Measurements from ENCODE around the gene POU6F2.

Gene POU6F2

GRCh38 chr7:39421251-39421650, 443.5 kb downstream of the POU6F2 start:
- no peaks in the 10 kb centered on the region for H3K79me2 ChIP-seq (ENCODE audit: control insufficient read depth, insufficient read depth, low read length, unreplicated experiment)
- H3K4me3 ChIP-seq (ENCODE audit: low read depth, low read length) = no peak overlapping the region
- no peak overlapping the region for H3K27ac ChIP-seq (ENCODE audit: low read depth, low read length)
- no peaks in the 10 kb centered on the region for H3K4me1 ChIP-seq (ENCODE audit: control insufficient read depth, insufficient read depth, low read length, unreplicated experiment)
- no peak overlapping the region for H2AFZ ChIP-seq (ENCODE audit: low read length, unreplicated experiment)
- peaks cover 38% of the 10 kb centered on the region for H3K27me3 ChIP-seq (ENCODE audit: insufficient read depth, low read length)
- H3K36me3 ChIP-seq (ENCODE audit: insufficient read depth, low read length) = no peaks in the 10 kb centered on the region

DNA sequence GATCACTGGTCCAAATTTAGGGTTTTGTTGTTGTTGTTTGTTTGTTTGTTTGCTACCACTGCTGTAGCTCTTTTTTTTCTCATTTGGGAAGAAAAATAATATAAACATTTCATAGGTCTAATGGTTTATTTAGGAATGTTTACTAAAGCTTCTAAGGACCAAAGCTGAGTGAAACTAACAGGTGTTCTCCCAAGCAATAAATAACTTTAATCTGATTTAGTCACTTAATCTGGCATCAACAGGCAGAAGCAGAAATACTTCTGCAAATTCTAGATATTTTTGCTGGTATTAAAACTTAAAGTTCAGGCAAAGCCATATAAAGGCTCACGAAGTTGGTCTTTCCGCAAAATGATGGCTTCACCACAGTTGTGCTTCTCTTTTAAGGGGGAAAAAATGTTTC, 444.0 kb downstream of the POU6F2 start:
- Histone ChIP-seq H3K79me2 (ENCODE audit: control insufficient read depth, insufficient read depth, low read length, unreplicated experiment) (no peaks in the 10 kb centered on the region), H2AFZ (ENCODE audit: low read length, unreplicated experiment) (no peak overlapping the region), H3K27ac (ENCODE audit: low read depth, low read length) (no peak overlapping the region), H3K36me3 (ENCODE audit: insufficient read depth, low read length) (no peaks in the 10 kb centered on the region), H3K4me1 (ENCODE audit: control insufficient read depth, insufficient read depth, low read length, unreplicated experiment) (no peaks in the 10 kb centered on the region), H3K4me3 (ENCODE audit: low read depth, low read length) (no peak overlapping the region), H3K27me3 (ENCODE audit: insufficient read depth, low read length) (peaks cover 36% of the 10 kb centered on the region)

DNA sequence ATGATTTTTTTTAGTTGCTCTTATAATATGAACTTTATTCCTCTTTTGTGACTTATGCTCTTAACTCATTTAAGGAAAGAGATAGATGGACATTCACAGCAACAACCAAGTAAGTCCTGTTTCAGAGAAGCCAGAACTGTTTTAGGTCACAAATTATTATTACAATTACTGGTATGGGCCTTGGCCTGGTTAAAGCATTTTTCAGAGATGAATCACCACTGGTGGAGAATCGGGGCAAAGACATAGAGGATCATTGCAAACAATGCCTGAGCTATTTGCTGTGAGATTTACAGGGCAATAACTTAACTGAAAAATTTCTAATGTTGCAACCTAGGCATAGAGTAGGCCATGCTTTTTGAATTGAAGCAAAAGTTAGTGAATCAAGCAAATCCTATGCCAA, 450.5 kb downstream of the POU6F2 start:
- Histone ChIP-seq H3K27me3 (ENCODE audit: insufficient read depth, low read length) (peaks cover 13% of the 10 kb centered on the region; the same call in 1 of the 2 replicates), H3K27ac (ENCODE audit: low read depth, low read length) (no peak overlapping the region), H3K79me2 (ENCODE audit: control insufficient read depth, insufficient read depth, low read length, unreplicated experiment) (no peaks in the 10 kb centered on the region), H3K4me1 (ENCODE audit: control insufficient read depth, insufficient read depth, low read length, unreplicated experiment) (peaks cover 10% of the 10 kb centered on the region), H3K4me3 (ENCODE audit: low read depth, low read length) (no peak overlapping the region), H2AFZ (ENCODE audit: low read length, unreplicated experiment) (no peak overlapping the region), H3K36me3 (ENCODE audit: insufficient read depth, low read length) (no peaks in the 10 kb centered on the region)

DNA sequence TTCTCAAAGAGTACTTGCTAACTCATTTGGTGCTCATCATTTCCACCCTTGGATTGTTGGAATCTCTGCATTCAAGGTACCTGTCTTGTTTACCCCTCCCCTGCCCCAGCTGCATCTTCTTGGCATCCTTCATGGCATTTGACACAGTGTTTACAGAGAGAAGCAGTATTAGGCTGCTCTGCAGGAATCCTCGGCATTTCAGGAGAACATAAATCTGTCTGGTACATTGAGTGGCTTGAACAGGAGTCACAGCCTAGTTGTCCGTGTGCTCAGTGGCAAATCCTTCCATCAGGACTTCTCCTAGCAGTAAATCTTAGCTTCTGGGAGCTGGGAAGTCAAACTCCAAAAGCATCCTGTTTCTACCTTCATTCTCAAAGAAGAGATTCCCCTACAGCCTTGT, 451.7 kb downstream of the POU6F2 start:
- H3K4me3 ChIP-seq (ENCODE audit: low read depth, low read length) = no peak overlapping the region
- no peaks in the 10 kb centered on the region for H3K36me3 ChIP-seq (ENCODE audit: insufficient read depth, low read length)
- no peak overlapping the region for H2AFZ ChIP-seq (ENCODE audit: low read length, unreplicated experiment)
- no peaks in the 10 kb centered on the region for H3K79me2 ChIP-seq (ENCODE audit: control insufficient read depth, insufficient read depth, low read length, unreplicated experiment)
- H3K27ac ChIP-seq (ENCODE audit: low read depth, low read length) = no peak overlapping the region
- H3K27me3 ChIP-seq (ENCODE audit: insufficient read depth, low read length) = peaks cover 13% of the 10 kb centered on the region; the same call in 1 of the 2 replicates
- peaks cover 10% of the 10 kb centered on the region for H3K4me1 ChIP-seq (ENCODE audit: control insufficient read depth, insufficient read depth, low read length, unreplicated experiment)

- no peak overlapping the region for H2AFZ ChIP-seq (ENCODE audit: low read length, unreplicated experiment)
- no peaks in the 10 kb centered on the region for H3K36me3 ChIP-seq (ENCODE audit: insufficient read depth, low read length)
- H3K27me3 ChIP-seq (ENCODE audit: insufficient read depth, low read length) = peaks cover 7% of the 10 kb centered on the region; the same call in 1 of the 2 replicates
- H3K27ac ChIP-seq (ENCODE audit: low read depth, low read length) = no peak overlapping the region
- no peak overlapping the region for H3K4me3 ChIP-seq (ENCODE audit: low read depth, low read length)
- no peaks in the 10 kb centered on the region for H3K79me2 ChIP-seq (ENCODE audit: control insufficient read depth, insufficient read depth, low read length, unreplicated experiment)
- H3K4me1 ChIP-seq (ENCODE audit: control insufficient read depth, insufficient read depth, low read length, unreplicated experiment) = peaks cover 10% of the 10 kb centered on the region
Observed at GRCh38 chr7:39430441-39430840, 452.7 kb downstream of the POU6F2 start.

GRCh38 chr7:39430909-39431641, 453.4 kb downstream of the POU6F2 start:
- no peaks in the 10 kb centered on the region for H3K79me2 ChIP-seq (ENCODE audit: control insufficient read depth, insufficient read depth, low read length, unreplicated experiment)
- H3K4me1 ChIP-seq (ENCODE audit: control insufficient read depth, insufficient read depth, low read length, unreplicated experiment) = peaks cover 10% of the 10 kb centered on the region
- H2AFZ ChIP-seq (ENCODE audit: low read length, unreplicated experiment) = no peak overlapping the region
- no peak overlapping the region for H3K27ac ChIP-seq (ENCODE audit: low read depth, low read length)
- H3K36me3 ChIP-seq (ENCODE audit: insufficient read depth, low read length) = no peaks in the 10 kb centered on the region
- H3K27me3 ChIP-seq (ENCODE audit: insufficient read depth, low read length) = peaks cover 10% of the 10 kb centered on the region; the same call in 1 of the 2 replicates
- H3K4me3 ChIP-seq (ENCODE audit: low read depth, low read length) = no peak overlapping the region

DNA sequence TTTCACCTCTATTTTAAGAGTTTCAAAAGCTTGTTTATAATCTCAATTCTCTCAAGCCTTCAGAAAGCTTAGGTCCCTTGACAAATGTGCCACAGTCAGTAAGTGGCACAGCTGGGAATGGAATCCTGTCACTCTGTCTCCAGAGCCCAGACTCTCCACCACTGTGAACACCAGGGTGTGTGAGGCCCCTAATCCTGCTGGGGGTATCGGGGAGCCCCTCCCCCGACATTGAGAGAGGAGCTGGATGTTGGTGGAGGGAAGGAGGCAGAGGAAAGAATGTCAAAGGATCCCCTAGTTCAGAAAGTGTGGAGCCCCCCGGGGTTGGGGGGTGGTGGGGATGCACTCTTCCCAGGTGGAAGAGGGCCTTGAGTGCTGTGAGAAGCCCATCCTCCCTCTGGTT, 454.7 kb downstream of the POU6F2 start:
- Histone ChIP-seq H2AFZ (ENCODE audit: low read length, unreplicated experiment) (no peak overlapping the region), H3K4me3 (ENCODE audit: low read depth, low read length) (no peak overlapping the region), H3K36me3 (ENCODE audit: insufficient read depth, low read length) (no peaks in the 10 kb centered on the region), H3K27me3 (ENCODE audit: insufficient read depth, low read length) (peaks cover 10% of the 10 kb centered on the region; the same call in 1 of the 2 replicates), H3K79me2 (ENCODE audit: control insufficient read depth, insufficient read depth, low read length, unreplicated experiment) (no peaks in the 10 kb centered on the region), H3K4me1 (ENCODE audit: control insufficient read depth, insufficient read depth, low read length, unreplicated experiment) (peaks cover 10% of the 10 kb centered on the region), H3K27ac (ENCODE audit: low read depth, low read length) (no peak overlapping the region)

DNA sequence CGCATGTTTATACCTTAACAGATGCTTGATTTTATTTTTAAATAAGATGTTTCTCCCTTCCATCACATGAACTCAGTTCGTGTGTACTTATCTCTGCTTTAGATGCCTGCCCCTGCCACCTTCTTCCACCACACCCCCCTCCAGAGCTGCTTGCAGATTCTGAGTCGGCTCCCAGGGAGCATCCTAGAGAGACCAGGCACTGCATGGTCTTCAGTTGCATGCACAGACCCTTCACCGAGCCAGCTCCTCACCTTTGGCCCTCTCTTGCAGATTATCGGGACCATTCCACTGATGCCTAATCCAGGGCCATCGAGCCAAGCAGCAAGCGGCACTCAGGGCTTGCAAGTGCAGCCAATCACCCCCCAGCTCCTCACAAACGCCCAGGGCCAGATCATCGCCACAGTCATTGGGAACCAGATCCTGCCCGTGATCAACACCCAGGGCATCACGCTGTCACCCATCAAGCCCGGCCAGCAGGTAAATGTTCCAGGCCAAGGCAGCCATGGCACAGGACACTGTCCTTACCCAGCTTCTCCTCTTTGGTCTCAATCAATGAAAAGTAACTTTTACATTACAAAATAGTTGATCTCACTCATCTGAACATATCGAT, 455.2 kb downstream of the POU6F2 start:
- peaks cover 10% of the 10 kb centered on the region; the same call in 1 of the 2 replicates for H3K27me3 ChIP-seq (ENCODE audit: insufficient read depth, low read length)
- no peaks in the 10 kb centered on the region for H3K36me3 ChIP-seq (ENCODE audit: insufficient read depth, low read length)
- no peak overlapping the region for H3K27ac ChIP-seq (ENCODE audit: low read depth, low read length)
- no peaks in the 10 kb centered on the region for H3K79me2 ChIP-seq (ENCODE audit: control insufficient read depth, insufficient read depth, low read length, unreplicated experiment)
- H2AFZ ChIP-seq (ENCODE audit: low read length, unreplicated experiment) = no peak overlapping the region
- no peak overlapping the region for H3K4me3 ChIP-seq (ENCODE audit: low read depth, low read length)
- peaks cover 7% of the 10 kb centered on the region for H3K4me1 ChIP-seq (ENCODE audit: control insufficient read depth, insufficient read depth, low read length, unreplicated experiment)

- Histone ChIP-seq H3K79me2 (ENCODE audit: control insufficient read depth, insufficient read depth, low read length, unreplicated experiment) (no peaks in the 10 kb centered on the region), H3K27ac (ENCODE audit: low read depth, low read length) (no peak overlapping the region), H3K36me3 (ENCODE audit: insufficient read depth, low read length) (no peaks in the 10 kb centered on the region), H3K4me3 (ENCODE audit: low read depth, low read length) (no peak overlapping the region), H3K4me1 (ENCODE audit: control insufficient read depth, insufficient read depth, low read length, unreplicated experiment) (peaks cover 1% of the 10 kb centered on the region), H3K27me3 (ENCODE audit: insufficient read depth, low read length) (peaks cover 10% of the 10 kb centered on the region; the same call in 1 of the 2 replicates), H2AFZ (ENCODE audit: low read length, unreplicated experiment) (no peak overlapping the region)
Observed at GRCh38 chr7:39433550-39433949, 455.8 kb downstream of the POU6F2 start.

DNA sequence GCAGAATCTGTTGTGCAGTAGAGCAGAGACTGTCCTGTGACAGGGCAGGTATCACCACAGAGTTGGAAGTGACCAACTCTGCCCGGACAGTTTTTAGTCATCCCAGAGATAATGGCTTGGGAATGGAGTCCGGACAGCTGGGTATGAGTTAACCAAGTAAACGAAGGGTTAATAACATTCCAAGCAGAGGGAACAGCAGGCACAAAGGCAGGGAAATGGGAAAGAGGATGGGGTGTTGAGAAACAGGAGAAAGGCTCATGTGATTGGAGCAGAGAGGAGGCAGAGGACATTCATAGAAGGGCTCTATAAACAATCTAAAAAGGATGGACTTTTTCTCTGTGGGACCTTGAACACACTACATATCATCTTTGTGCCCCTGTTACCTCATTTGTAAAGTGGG, 456.3 kb downstream of the POU6F2 start:
- Histone ChIP-seq H3K27me3 (ENCODE audit: insufficient read depth, low read length) (peaks cover 13% of the 10 kb centered on the region; the same call in 1 of the 2 replicates), H3K36me3 (ENCODE audit: insufficient read depth, low read length) (no peaks in the 10 kb centered on the region), H3K4me3 (ENCODE audit: low read depth, low read length) (no peak overlapping the region), H3K79me2 (ENCODE audit: control insufficient read depth, insufficient read depth, low read length, unreplicated experiment) (no peaks in the 10 kb centered on the region), H2AFZ (ENCODE audit: low read length, unreplicated experiment) (no peak overlapping the region), H3K27ac (ENCODE audit: low read depth, low read length) (no peak overlapping the region), H3K4me1 (ENCODE audit: control insufficient read depth, insufficient read depth, low read length, unreplicated experiment) (no peaks in the 10 kb centered on the region)

DNA sequence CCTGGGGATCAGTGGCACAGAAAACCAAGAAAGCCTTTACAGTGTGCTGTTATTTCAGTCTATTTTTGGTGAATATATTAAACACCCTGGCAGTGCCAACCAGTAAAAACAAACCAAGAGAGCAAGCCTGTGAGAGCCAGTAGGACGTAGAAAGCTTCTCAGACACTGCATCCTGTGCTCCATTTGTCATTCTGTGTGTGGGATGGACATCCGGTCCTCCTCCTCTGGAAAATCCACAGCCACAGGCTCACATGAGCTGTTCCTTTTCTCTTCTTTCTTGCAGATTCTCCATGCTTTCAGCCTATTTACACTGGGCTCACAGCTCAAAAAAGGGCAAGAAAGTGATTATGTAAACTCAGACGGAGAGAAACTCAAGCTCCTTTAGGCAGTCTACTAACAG, 468.8 kb downstream of the POU6F2 start:
- Histone ChIP-seq H3K79me2 (ENCODE audit: control insufficient read depth, insufficient read depth, low read length, unreplicated experiment) (no peaks in the 10 kb centered on the region), H3K27ac (ENCODE audit: low read depth, low read length) (no peak overlapping the region), H3K4me1 (ENCODE audit: control insufficient read depth, insufficient read depth, low read length, unreplicated experiment) (no peaks in the 10 kb centered on the region)

More for the DNA sequence above, 468.8 kb downstream of the POU6F2 start:
- peaks cover 82% of the 10 kb centered on the region for H3K27me3 ChIP-seq (ENCODE audit: insufficient read depth, low read length)
- H3K4me3 ChIP-seq (ENCODE audit: low read depth, low read length) = no peak overlapping the region
- no peak overlapping the region for H2AFZ ChIP-seq (ENCODE audit: low read length, unreplicated experiment)
- no peaks in the 10 kb centered on the region for H3K36me3 ChIP-seq (ENCODE audit: insufficient read depth, low read length)
